AG08395 (cell line): ENCODE data around the gene MTA1.

Experiments
- DNase-seq: peaks from one replicate; pipeline ENCODE4 v3.0.0; 2012; ENCODE audit warnings: mixed read lengths, low spot score

MTA1 gene

GRCh38 chr14:105465209-105466031, 45.8 kb downstream of the MTA1 start:
- DNase-seq = peak; percentile 38

GRCh38 chr14:105466531-105467248, 47.1 kb downstream of the MTA1 start:
- DNase-seq = no peak

- DNase-seq = no peak
Observed at GRCh38 chr14:105467249-105467941, 47.8 kb downstream of the MTA1 start.

- DNase-seq = no peak
Observed at GRCh38 chr14:105467942-105468471, 48.4 kb downstream of the MTA1 start.

- no peak for DNase-seq
Observed at GRCh38 chr14:105468621-105469241, 49.1 kb downstream of the MTA1 start.

- no peak for DNase-seq
Observed at GRCh38 chr14:105469456-105470349, 50.1 kb downstream of the MTA1 start.

GRCh38 chr14:105470350-105471296, 51.0 kb downstream of the MTA1 start:
- DNase-seq = no peak

- no peak for DNase-seq
Observed at GRCh38 chr14:105471297-105471821, 51.7 kb downstream of the MTA1 start.

- DNase-seq = no peak
Observed at GRCh38 chr14:105471823-105472485, 52.3 kb downstream of the MTA1 start.

- DNase-seq = no peak
Observed at GRCh38 chr14:105472486-105472991, 52.9 kb downstream of the MTA1 start.

- no peak for DNase-seq
Observed at GRCh38 chr14:105473033-105473676, 53.5 kb downstream of the MTA1 start.

GRCh38 chr14:105473677-105474482, 54.3 kb downstream of the MTA1 start:
- DNase-seq = peak; percentile 89

GRCh38 chr14:105474483-105475268, 55.0 kb downstream of the MTA1 start, which contains the start of gene CRIP2:
TSS of gene CRIP2 (plus strand) at chr14:105474821. CDS start at chr14:105474863, 42 bp downstream.
- DNase-seq = peak; percentile 88

- peak; percentile 65 for DNase-seq
Observed at GRCh38 chr14:105475269-105476096, 55.9 kb downstream of the MTA1 start.

- DNase-seq = peak; percentile 55
Observed at GRCh38 chr14:105476097-105476830, 56.6 kb downstream of the MTA1 start.
